SK-N-SH (cell line): ENCODE data around the gene AVPR2. TPM values are rescaled to one million over a fixed set of nuclear protein-coding genes. Genes with fewer than 3 reads are reported as not detected.

ENCODE experiments used
- CTCF ChIA-PET: fragments of 300-600, 350-600 bp; formaldehyde crosslinking; extraction: SDS; loops from one replicate; lab custom pipeline; 2021; lab: Yijun Ruan, JAX
- POLR2A ChIA-PET: fragments of 350-600 bp; sonication (Branson Sonifier 250); formaldehyde crosslinking; extraction: SDS; loops from one replicate; lab custom pipeline; 2020; ENCODE audit warnings: antibody characterized with exemption, inconsistent platforms; lab: Yijun Ruan, JAX
- DNase-seq: peaks from one replicate; pipeline ENCODE4 v3.0.0; 2012
- H2AFZ ChIP-seq: fragments of 200-600 bp; sonication (generic); 2 replicates; pipeline ENCODE4 v1.8.1; 2016; ENCODE audit warnings: antibody characterized with exemption, mild to moderate bottlenecking, low read depth
- H3F3A ChIP-seq: fragments of 200-600 bp; sonication (generic); replicated peaks from 2 replicates; pipeline ENCODE3; 2016; ENCODE audit warnings: antibody characterized with exemption, mild to moderate bottlenecking; ENCODE audit not compliant: insufficient read depth
- H3K27ac ChIP-seq, 2 experiments: fragments of 200-500 bp in 1 of 2; fragments of 200-600 bp in 1 of 2; sonication (Bioruptor generic) in 1 of 2; sonication (generic), shearing (Covaris generic) in 1 of 2; 2 replicates each; pipeline versions ENCODE4 v1.5.1 to v1.6.1; 2014 to 2016; ENCODE audit warnings: low read depth in 2 of 2, inconsistent platforms in 1 of 2, low read length in 1 of 2, mild to moderate bottlenecking in 1 of 2, mixed read lengths in 1 of 2
- H3K27me3 ChIP-seq: fragments of 200-600 bp; sonication (generic), shearing (Covaris generic); 2 replicates; pipeline ENCODE4 v1.6.1; 2016; ENCODE audit warnings: mixed run types; ENCODE audit not compliant: insufficient read depth
- H3K36me3 ChIP-seq, 2 experiments: fragments of 200-500 bp in 1 of 2; fragments of 200-600 bp in 1 of 2; sonication (Bioruptor generic) in 1 of 2; sonication (generic) in 1 of 2; replicated peaks in 1 of 2; 2 replicates each; pipeline versions ENCODE3 to v1.5.1; 2014 to 2016; ENCODE audit warnings: low read length in 1 of 2, mild to moderate bottlenecking in 1 of 2; ENCODE audit not compliant: insufficient read depth in 2 of 2, control insufficient read depth in 1 of 2
- H3K4me1 ChIP-seq, 2 experiments: fragments of 200-500 bp in 1 of 2; fragments of 200-600 bp in 1 of 2; sonication (Bioruptor generic) in 1 of 2; sonication (generic), shearing (Covaris generic) in 1 of 2; 2 replicates each; pipeline versions ENCODE4 v1.5.1 to v1.6.1; 2014 to 2016; ENCODE audit warnings: low read depth in 1 of 2, low read length in 1 of 2, mixed run types in 1 of 2; ENCODE audit not compliant: insufficient read depth in 2 of 2, control insufficient read depth in 1 of 2
- H3K4me2 ChIP-seq: fragments of 200-600 bp; sonication (generic), shearing (Covaris generic); 2 replicates; pipeline ENCODE4 v1.6.1; 2017; ENCODE audit warnings: mixed run types
- H3K4me3 ChIP-seq, 2 experiments: fragments of 200-500 bp in 1 of 2; fragments of 200-600 bp in 1 of 2; sonication (Bioruptor generic) in 1 of 2; sonication (generic), shearing (Covaris generic) in 1 of 2; 2 replicates each; pipeline versions ENCODE4 v1.5.1 to v1.8.1; 2014 to 2016; ENCODE audit warnings: low read depth in 2 of 2, inconsistent platforms in 1 of 2, low read length in 1 of 2, mild to moderate bottlenecking in 1 of 2, mixed read lengths in 1 of 2, moderate library complexity in 1 of 2
- H3K79me2 ChIP-seq: fragments of 200-600 bp; sonication (generic); 2 replicates; pipeline ENCODE4 v1.8.1; 2017; ENCODE audit warnings: mild to moderate bottlenecking; ENCODE audit not compliant: insufficient read depth
- H3K9ac ChIP-seq: fragments of 200-600 bp; sonication (generic); 2 replicates; pipeline ENCODE4 v1.6.1; 2017; ENCODE audit warnings: mixed run types
- H3K9me2 ChIP-seq: fragments of 200-600 bp; sonication (generic); 2 replicates; pipeline ENCODE4 v1.6.1; 2017; ENCODE audit warnings: mixed run types
- H3K9me3 ChIP-seq: fragments of 200-600 bp; sonication (generic); 2 replicates; pipeline ENCODE4 v1.6.1; 2017; ENCODE audit warnings: mixed run types, mild to moderate bottlenecking, moderate library complexity
- H4K20me1 ChIP-seq: fragments of 200-600 bp; sonication (generic); 2 replicates; pipeline ENCODE4 v1.6.1; 2017; ENCODE audit warnings: mild to moderate bottlenecking, mixed run types; ENCODE audit not compliant: insufficient read depth
- CTCF ChIP-seq: fragments of 200-600 bp; sonication (generic); IDR thresholded peaks from 2 replicates; pipeline ENCODE4 v1.6.1; 2017; ENCODE audit warnings: antibody characterized with exemption, mild to moderate bottlenecking, moderate library complexity
- FOXM1 ChIP-seq: IDR thresholded peaks from 2 replicates; pipeline ENCODE4 v1.4.0; 2012; ENCODE audit warnings: low read depth, mild to moderate bottlenecking
- GABPA ChIP-seq: IDR thresholded peaks from 2 replicates; pipeline ENCODE4 v1.4.0; 2012; ENCODE audit warnings: low read depth, mild to moderate bottlenecking
- JUND ChIP-seq: IDR thresholded peaks from 2 replicates; pipeline ENCODE4 v1.4.0; 2012
- MXI1 ChIP-seq: IDR thresholded peaks from 2 replicates; pipeline ENCODE4 v1.6.1; 2012; ENCODE audit warnings: mild to moderate bottlenecking, low read depth, low read length, improper control_type of control experiment
- NRF1 ChIP-seq: IDR thresholded peaks from 2 replicates; pipeline ENCODE4 v1.6.1; 2012; ENCODE audit warnings: low read depth, mild to moderate bottlenecking, low read length
- POLR2AphosphoS5 ChIP-seq: IDR thresholded peaks from 2 replicates; pipeline ENCODE4 v1.6.1; 2012; ENCODE audit warnings: low read depth, low read length
- RAD21 ChIP-seq: IDR thresholded peaks from 2 replicates; pipeline ENCODE4 v1.6.1; 2012; ENCODE audit warnings: mild to moderate bottlenecking, low read length
- RXRA ChIP-seq: IDR thresholded peaks from 2 replicates; pipeline ENCODE4 v1.4.0; 2012; ENCODE audit warnings: low read depth, mild to moderate bottlenecking, borderline replicate concordance
- SIN3A ChIP-seq: IDR thresholded peaks from 2 replicates; pipeline ENCODE4 v1.6.1; 2012; ENCODE audit warnings: low read depth, mild to moderate bottlenecking, low read length, moderate library complexity, borderline replicate concordance
- SMC3 ChIP-seq: IDR thresholded peaks from 2 replicates; pipeline ENCODE4 v1.6.1; 2012; ENCODE audit warnings: low read depth, low read length, improper control_type of control experiment
- TAF1 ChIP-seq: IDR thresholded peaks from 2 replicates; pipeline ENCODE4 v1.6.1; 2012; ENCODE audit warnings: low read depth, mild to moderate bottlenecking, low read length, moderate library complexity, borderline replicate concordance
- USF2 ChIP-seq: fragments of 150-350 bp; IDR thresholded peaks from 2 replicates; pipeline ENCODE4 v1.6.1; 2017; ENCODE audit warnings: antibody characterized with exemption, low read length, low read depth, borderline replicate concordance
- YY1 ChIP-seq: IDR thresholded peaks from 2 replicates; pipeline ENCODE4 v1.4.0; 2012; ENCODE audit warnings: low read depth, mild to moderate bottlenecking
- ZBTB33 ChIP-seq: IDR thresholded peaks from 2 replicates; pipeline ENCODE4 v1.4.0; 2012; ENCODE audit warnings: low read depth, borderline replicate concordance
- WGBS: methylation state at CpG from one replicate; pipeline ENCODE4 v1.1.6; 2017; ENCODE audit warnings: low lambda C conversion rate; 5-methylcytosine and 5-hydroxymethylcytosine counted together
- polyA plus RNA-seq, 3 experiments: library from polyadenylated mRNA; depleted of rRNA; stranded (reverse); fragments of >200 nt; gene quantifications; 2 replicates each; pipeline ENCODE4 v1.2.3, GENCODE V29; 2012
- TF ChIP-seq, protein P1 (sequence below): fragments of 150-350 bp; IDR thresholded peaks from 2 replicates; pipeline ENCODE4 v1.6.1; 2016; ENCODE audit warnings: mild to moderate bottlenecking, low read depth, low read length
- TF ChIP-seq, protein P2 (sequence below): IDR thresholded peaks from 2 replicates; pipeline ENCODE4 v1.4.0; 2012; ENCODE audit warnings: low read depth, borderline replicate concordance
- TF ChIP-seq, protein P3 (sequence below): IDR thresholded peaks from 2 replicates; pipeline ENCODE4 v1.4.0; 2012; ENCODE audit warnings: low read depth

AVPR2 gene
- polyA plus RNA-seq, 1 of the 3 experiments (the other 2 are of a cell fraction) = not detected

DNA sequence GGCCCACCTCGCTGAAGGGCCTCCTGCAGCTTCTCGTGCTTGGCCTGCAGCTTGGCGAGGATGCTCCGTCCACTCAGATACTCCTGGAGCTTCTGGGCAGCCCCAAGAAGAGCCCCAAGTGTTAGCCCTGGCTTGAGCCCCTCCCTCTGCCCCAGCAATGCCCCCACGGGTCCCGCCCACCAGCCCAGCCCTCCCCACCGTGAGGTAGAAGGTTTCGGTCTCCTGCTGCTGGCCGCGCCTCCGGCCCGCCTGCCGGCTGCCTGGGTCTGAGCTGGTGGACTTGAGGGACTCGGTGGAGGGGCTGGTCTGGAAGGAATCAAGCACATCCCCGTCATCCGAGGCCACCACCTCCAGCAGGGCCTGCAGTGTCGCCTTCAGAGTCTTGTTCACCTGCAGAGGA, 8.7 kb downstream of the AVPR2 start:
- Histone ChIP-seq H3K4me1 (no peaks in the 10 kb centered on the region; a peak in 1 of 4 replicates), H3K9me3 (no peaks in the 10 kb centered on the region), H2AFZ (no peak overlapping the region), H3K27me3 (peaks cover 59% of the 10 kb centered on the region), H3K9me2 (no peaks in the 10 kb centered on the region), H3K9ac (no peak overlapping the region), H4K20me1 (no peaks in the 10 kb centered on the region; the same call in 1 of the 2 replicates), H3K79me2 (no peaks in the 10 kb centered on the region), H3F3A (no peaks in the 10 kb centered on the region), H3K4me2 (no peak overlapping the region), H3K36me3 (no peaks in the 10 kb centered on the region), H3K4me3 (no peak overlapping the region), H3K27ac (no peak overlapping the region)
- ChIA-PET POLR2A (no interaction called here), CTCF (interaction anchor here (0.8 to 9.3 kb wide), 4 partner anchors 9 to 36 kb away, joined by 3 to 130 read pairs (median 4); partner anchors contain the start of genes ARHGAP4 and AVPR2)
- no peak for DNase-seq
- 30% methylated on average over 2 of the region's 17 CpGs for WGBS
- no peak for TF ChIP-seq NRF1
- TF ChIP-seq ZBTB33 = no peak
- no peak for TF ChIP-seq FOXM1

DNA sequence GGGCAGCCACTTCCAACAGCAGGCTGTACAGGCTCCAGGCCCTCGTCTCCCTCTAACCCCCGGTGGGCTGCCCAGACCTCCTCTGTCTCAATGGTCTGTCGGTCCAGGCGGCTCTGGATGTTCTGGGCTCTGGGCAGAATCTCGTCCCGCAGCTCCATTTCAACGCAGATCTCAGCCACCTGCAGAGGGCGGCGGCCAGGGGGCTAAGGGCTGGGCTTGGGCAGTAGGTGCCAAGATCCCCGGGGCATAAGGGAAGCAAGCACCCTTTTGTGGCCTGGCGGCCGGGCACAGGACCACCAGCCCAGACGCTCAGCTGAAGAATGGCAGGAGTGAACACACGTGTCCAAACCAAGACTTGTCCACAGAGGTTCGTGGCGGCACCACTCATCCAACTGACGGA, 9.2 kb downstream of the AVPR2 start:
- H3K36me3 ChIP-seq = no peaks in the 10 kb centered on the region
- no peaks in the 10 kb centered on the region; a peak in 1 of 4 replicates for H3K4me1 ChIP-seq
- POLR2A ChIA-PET = no interaction called here
- H3K9me3 ChIP-seq = no peaks in the 10 kb centered on the region
- H3K9ac ChIP-seq = no peak overlapping the region
- H3K9me2 ChIP-seq = no peaks in the 10 kb centered on the region
- no peaks in the 10 kb centered on the region for H3K79me2 ChIP-seq
- 37% methylated on average over 5 of the region's 17 CpGs for WGBS
- H3K4me3 ChIP-seq = no peak overlapping the region
- H2AFZ ChIP-seq = no peak overlapping the region
- H3K4me2 ChIP-seq = no peak overlapping the region
- DNase-seq = no peak
- H4K20me1 ChIP-seq = no peaks in the 10 kb centered on the region; the same call in 1 of the 2 replicates
- no peak overlapping the region for H3K27ac ChIP-seq
- CTCF ChIA-PET = interaction anchor here (1.5 to 9.3 kb wide), 2 partner anchors 9 to 10 kb away, joined by 4 to 130 read pairs; partner anchors contain the start of genes ARHGAP4 and AVPR2
- no peaks in the 10 kb centered on the region for H3F3A ChIP-seq
- H3K27me3 ChIP-seq = peaks cover 62% of the 10 kb centered on the region
- TF ChIP-seq RXRA = no peak
- TF ChIP-seq, protein P1, sequence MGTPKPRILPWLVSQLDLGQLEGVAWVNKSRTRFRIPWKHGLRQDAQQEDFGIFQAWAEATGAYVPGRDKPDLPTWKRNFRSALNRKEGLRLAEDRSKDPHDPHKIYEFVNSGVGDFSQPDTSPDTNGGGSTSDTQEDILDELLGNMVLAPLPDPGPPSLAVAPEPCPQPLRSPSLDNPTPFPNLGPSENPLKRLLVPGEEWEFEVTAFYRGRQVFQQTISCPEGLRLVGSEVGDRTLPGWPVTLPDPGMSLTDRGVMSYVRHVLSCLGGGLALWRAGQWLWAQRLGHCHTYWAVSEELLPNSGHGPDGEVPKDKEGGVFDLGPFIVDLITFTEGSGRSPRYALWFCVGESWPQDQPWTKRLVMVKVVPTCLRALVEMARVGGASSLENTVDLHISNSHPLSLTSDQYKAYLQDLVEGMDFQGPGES = no peak
- no peak for TF ChIP-seq MXI1
- TF ChIP-seq POLR2AphosphoS5 = no peak
- TF ChIP-seq SIN3A = no peak
- no peak for TF ChIP-seq GABPA
- TF ChIP-seq, protein P2, sequence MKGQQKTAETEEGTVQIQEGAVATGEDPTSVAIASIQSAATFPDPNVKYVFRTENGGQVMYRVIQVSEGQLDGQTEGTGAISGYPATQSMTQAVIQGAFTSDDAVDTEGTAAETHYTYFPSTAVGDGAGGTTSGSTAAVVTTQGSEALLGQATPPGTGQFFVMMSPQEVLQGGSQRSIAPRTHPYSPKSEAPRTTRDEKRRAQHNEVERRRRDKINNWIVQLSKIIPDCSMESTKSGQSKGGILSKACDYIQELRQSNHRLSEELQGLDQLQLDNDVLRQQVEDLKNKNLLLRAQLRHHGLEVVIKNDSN = no peak
- no peak for TF ChIP-seq TAF1
- TF ChIP-seq, protein P3, sequence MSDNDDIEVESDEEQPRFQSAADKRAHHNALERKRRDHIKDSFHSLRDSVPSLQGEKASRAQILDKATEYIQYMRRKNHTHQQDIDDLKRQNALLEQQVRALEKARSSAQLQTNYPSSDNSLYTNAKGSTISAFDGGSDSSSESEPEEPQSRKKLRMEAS = no peak
- TF ChIP-seq USF2 = no peak
- no peak for TF ChIP-seq JUND
- no peak for TF ChIP-seq ZBTB33
- TF ChIP-seq RAD21 = no peak
- no peak for TF ChIP-seq FOXM1
- TF ChIP-seq CTCF = no peak
- no peak for TF ChIP-seq YY1
- TF ChIP-seq SMC3 = no peak
